Activated CD4-positive, CD25-positive, alpha-beta regulatory T cell treated with anti-CD3 and anti-CD28 coated beads, Interleukin-2, amount 50 U/mL, for 16 hours (primary cell): ENCODE measurements around the gene OLA1.

Source experiments
- DNase-seq: peaks from one replicate; pipeline ENCODE4 v3.0.0-alpha.2; 2020; ENCODE audit warnings: low read depth, low spot score

The OLA1 gene

GRCh38 chr2:174180165-174180724 lies 68.1 kb downstream of the OLA1 start:
- no peak for DNase-seq

- no peak for DNase-seq
These were observed 70.9 kb downstream of the OLA1 start for GRCh38 chr2:174177316-174177890.

GRCh38 chr2:174176898-174177297 lies 71.4 kb downstream of the OLA1 start:
- no peak for DNase-seq

GRCh38 chr2:174174741-174175140 lies 73.6 kb downstream of the OLA1 start:
- no peak for DNase-seq

GRCh38 chr2:174172802-174173355 lies 75.5 kb downstream of the OLA1 start:
- no peak for DNase-seq

GRCh38 chr2:174171686-174172445 lies 76.5 kb downstream of the OLA1 start:
- DNase-seq = no peak

- DNase-seq = no peak
These were observed 79.0 kb downstream of the OLA1 start for GRCh38 chr2:174169372-174169771.

- no peak for DNase-seq
These were observed 82.1 kb downstream of the OLA1 start for GRCh38 chr2:174166261-174166660.

GRCh38 chr2:174161490-174161889 lies 86.8 kb downstream of the OLA1 start:
- no peak for DNase-seq

GRCh38 chr2:174158003-174158402 lies 90.3 kb downstream of the OLA1 start:
- no peak for DNase-seq

- no peak for DNase-seq
These were observed 91.3 kb downstream of the OLA1 start for GRCh38 chr2:174157053-174157452.

GRCh38 chr2:174153757-174154680 lies 94.3 kb downstream of the OLA1 start:
- DNase-seq = no peak

GRCh38 chr2:174149530-174149929 lies 98.8 kb downstream of the OLA1 start:
- DNase-seq = no peak

- DNase-seq = no peak
These were observed 99.5 kb downstream of the OLA1 start for GRCh38 chr2:174148833-174149232.

GRCh38 chr2:174145827-174146226 lies 102.5 kb downstream of the OLA1 start:
- DNase-seq = no peak

GRCh38 chr2:174142290-174142689 lies 106.0 kb downstream of the OLA1 start:
- no peak for DNase-seq

GRCh38 chr2:174138161-174138560 lies 110.2 kb downstream of the OLA1 start:
- DNase-seq = no peak

GRCh38 chr2:174135981-174136380 lies 112.4 kb downstream of the OLA1 start:
- no peak for DNase-seq

GRCh38 chr2:174125090-174125489 lies 123.2 kb downstream of the OLA1 start:
- no peak for DNase-seq

GRCh38 chr2:174124181-174124580 lies 124.2 kb downstream of the OLA1 start:
- DNase-seq = no peak

- DNase-seq = no peak
These were observed 126.1 kb downstream of the OLA1 start for GRCh38 chr2:174122185-174122584.

- no peak for DNase-seq
These were observed 126.7 kb downstream of the OLA1 start for GRCh38 chr2:174121612-174122011.
